KOPT-K1 (cell line): ENCODE results near the gene KDM2B.
A peak's percentile ranks its signal among the peaks of the same experiment; 100 is the strongest.
"Not testable (repeated sequence)": the region's sequence is repeated elsewhere in the genome, so short reads cannot be mapped to it uniquely, and the experiment has no call there.

Experiments
- H3K27ac ChIP-seq: fragments of 200-600 bp; sonication (generic); 2 replicates; pipeline ENCODE4 v1.5.1; 2016; ENCODE audit warnings: antibody characterized with exemption, mild to moderate bottlenecking, low read depth, low read length; ENCODE audit not compliant: poor library complexity, severe bottlenecking
- H3K36me3 ChIP-seq: fragments of 200-600 bp; sonication (generic); 2 replicates; pipeline ENCODE4 v1.5.1; 2017; ENCODE audit warnings: antibody characterized with exemption, mild to moderate bottlenecking, low read length, moderate library complexity; ENCODE audit not compliant: insufficient read depth
- H3K9me3 ChIP-seq: fragments of 200-600 bp; sonication (generic); 2 replicates; pipeline ENCODE4 v1.5.1; 2017; ENCODE audit warnings: antibody characterized with exemption, low read length, mild to moderate bottlenecking; ENCODE audit not compliant: insufficient read depth, poor library complexity, severe bottlenecking

Gene KDM2B

GRCh38 chr12:121490401-121491281 is 90.2 kb downstream of the KDM2B start:
- Histone ChIP-seq H3K36me3 (peaks cover 18% of the 10 kb centered on the region), H3K9me3 (no peaks in the 10 kb centered on the region), H3K27ac (peak overlapping the region; percentile 78)

DNA sequence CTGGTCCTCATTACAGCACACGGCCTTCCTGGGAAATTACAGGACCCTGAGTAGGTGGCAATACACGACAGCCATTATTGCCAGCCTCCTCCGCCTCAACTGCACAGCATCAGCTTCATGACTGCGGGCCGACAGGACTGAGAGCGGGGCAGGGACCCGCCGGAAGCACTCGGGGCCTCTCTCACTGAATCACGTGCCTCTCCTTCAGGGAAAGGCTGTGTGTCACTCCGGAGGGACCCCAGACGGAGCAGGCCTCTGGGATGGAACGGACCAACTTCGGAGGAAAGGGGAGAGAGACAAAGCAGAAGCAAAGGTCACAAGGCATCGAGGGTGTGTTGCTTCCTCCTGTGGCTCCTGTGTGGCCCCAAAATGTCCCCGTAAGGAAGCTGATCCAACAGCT is 90.9 kb downstream of the KDM2B start:
- H3K9me3 ChIP-seq: no peaks in the 10 kb centered on the region
- H3K27ac ChIP-seq: peak overlapping the region; percentile 78

GRCh38 chr12:121484967-121485366 is 95.9 kb downstream of the KDM2B start:
- H3K36me3 ChIP-seq: peaks cover 27% of the 10 kb centered on the region; the same call in 1 of the 2 replicates
- no peaks in the 10 kb centered on the region for H3K9me3 ChIP-seq
- H3K27ac ChIP-seq: no peak overlapping the region

More for the DNA sequence above, 90.9 kb downstream of the KDM2B start:
- H3K36me3 ChIP-seq: peaks cover 12% of the 10 kb centered on the region

GRCh38 chr12:121484564-121484963 is 96.3 kb downstream of the KDM2B start:
- H3K36me3 ChIP-seq: peaks cover 23% of the 10 kb centered on the region; the same call in 1 of the 2 replicates
- H3K27ac ChIP-seq, H3K9me3 ChIP-seq: not testable (repeated sequence)

- Histone ChIP-seq H3K27ac (no peak overlapping the region), H3K9me3 (no peaks in the 10 kb centered on the region), H3K36me3 (peaks cover 23% of the 10 kb centered on the region; the same call in 1 of the 2 replicates)
These were observed 96.9 kb downstream of the KDM2B start for GRCh38 chr12:121483949-121484348.

GRCh38 chr12:121476477-121476876 is 104.3 kb downstream of the KDM2B start:
- Histone ChIP-seq H3K36me3 (no peaks in the 10 kb centered on the region), H3K9me3 (no peaks in the 10 kb centered on the region), H3K27ac (no peak overlapping the region)

GRCh38 chr12:121475279-121475678 is 105.5 kb downstream of the KDM2B start:
- Histone ChIP-seq H3K36me3 (no peaks in the 10 kb centered on the region), H3K9me3 (no peaks in the 10 kb centered on the region), H3K27ac (no peak overlapping the region)

- H3K27ac ChIP-seq: no peak overlapping the region
- H3K36me3 ChIP-seq: no peaks in the 10 kb centered on the region
- H3K9me3 ChIP-seq: no peaks in the 10 kb centered on the region
These were observed 108.5 kb downstream of the KDM2B start for GRCh38 chr12:121472150-121472905.

- Histone ChIP-seq H3K9me3 (no peaks in the 10 kb centered on the region), H3K27ac (no peak overlapping the region), H3K36me3 (no peaks in the 10 kb centered on the region)
These were observed 110.1 kb downstream of the KDM2B start for GRCh38 chr12:121470751-121471150.

DNA sequence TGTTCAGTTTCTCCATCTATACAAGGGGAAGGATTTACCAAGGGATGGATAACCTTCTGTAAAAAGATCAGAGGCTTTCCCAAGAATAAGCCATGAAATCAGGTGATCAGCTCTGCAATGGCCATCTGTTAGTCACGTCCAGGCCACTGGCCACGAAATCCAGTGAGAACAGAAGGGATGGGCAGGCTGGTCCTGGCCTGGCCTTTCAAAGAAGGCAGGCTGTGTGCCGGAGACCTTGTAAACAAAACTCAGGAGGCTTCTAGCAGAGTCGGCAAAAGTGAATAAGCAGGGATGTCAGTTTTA is 112.4 kb downstream of the KDM2B start:
- peaks cover 15% of the 10 kb centered on the region for H3K36me3 ChIP-seq
- H3K9me3 ChIP-seq: no peaks in the 10 kb centered on the region
- no peak overlapping the region for H3K27ac ChIP-seq

DNA sequence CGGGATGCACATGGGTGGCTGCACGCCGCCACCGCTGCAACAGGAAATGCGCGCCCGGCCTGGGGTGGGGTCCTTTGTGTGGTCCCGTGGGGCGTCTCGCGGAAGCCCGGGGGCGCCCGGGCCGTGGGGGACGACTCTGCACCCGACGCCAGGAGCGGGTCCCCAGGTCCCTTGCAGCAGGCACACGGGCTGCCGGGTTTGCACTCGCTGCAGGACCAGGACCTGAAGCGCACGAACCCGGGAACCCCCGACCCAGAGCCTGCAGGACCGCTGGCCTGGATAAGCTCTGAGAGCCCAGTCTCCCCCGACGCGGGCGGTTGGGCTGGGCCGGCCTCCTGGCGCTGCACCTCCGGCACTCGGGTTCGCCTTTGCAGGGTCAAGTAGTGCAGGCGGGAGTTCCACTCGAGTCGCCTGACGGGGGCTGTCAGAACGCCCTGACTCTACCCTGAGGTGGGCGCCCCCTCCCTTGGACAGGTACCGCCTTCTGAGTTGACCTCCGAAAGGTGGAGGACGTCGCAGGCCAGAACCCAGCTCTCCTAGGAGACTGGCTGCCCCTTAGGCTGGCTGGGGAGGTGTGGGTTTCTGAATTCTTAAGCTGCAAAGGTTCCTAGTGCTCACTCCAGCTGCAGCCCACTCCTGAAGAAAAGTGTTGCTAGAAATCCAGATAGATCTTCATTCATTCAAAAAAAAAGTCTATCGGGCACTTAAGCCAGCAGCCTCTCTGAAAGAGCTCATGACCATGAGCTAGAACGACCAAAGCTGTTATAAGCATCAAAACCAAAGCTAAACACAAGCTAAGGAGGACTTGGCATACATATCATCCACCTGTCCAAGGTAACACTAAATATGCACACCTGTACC is 113.0 kb downstream of the KDM2B start:
- H3K36me3 ChIP-seq: peaks cover 15% of the 10 kb centered on the region

GRCh38 chr12:121466794-121467637 is 113.8 kb downstream of the KDM2B start:
- no peaks in the 10 kb centered on the region for H3K9me3 ChIP-seq
- H3K36me3 ChIP-seq: peaks cover 15% of the 10 kb centered on the region
- peak overlapping the region; percentile 73 for H3K27ac ChIP-seq

More for the DNA sequence above, 113.0 kb downstream of the KDM2B start:
- Histone ChIP-seq H3K27ac (peak overlapping the region; percentile 73), H3K9me3 (no peaks in the 10 kb centered on the region)

- Histone ChIP-seq H3K36me3 (peaks cover 23% of the 10 kb centered on the region), H3K27ac (peak overlapping the region; percentile 59), H3K9me3 (no peaks in the 10 kb centered on the region)
These were observed 114.7 kb downstream of the KDM2B start for GRCh38 chr12:121465921-121466793.
